HG03135 (cell line): ENCODE data around the gene APLNR.
A peak's percentile ranks its signal among the peaks of the same experiment; 100 is the strongest.

ENCODE experiments used
- ATAC-seq: cut with Tn5 transposase; IDR thresholded peaks from one replicate; pipeline ENCODE4 v1.9.1; 2021; ENCODE audit warnings: mild to moderate bottlenecking, moderate library complexity; ENCODE audit not compliant: unreplicated experiment

APLNR gene

DNA sequence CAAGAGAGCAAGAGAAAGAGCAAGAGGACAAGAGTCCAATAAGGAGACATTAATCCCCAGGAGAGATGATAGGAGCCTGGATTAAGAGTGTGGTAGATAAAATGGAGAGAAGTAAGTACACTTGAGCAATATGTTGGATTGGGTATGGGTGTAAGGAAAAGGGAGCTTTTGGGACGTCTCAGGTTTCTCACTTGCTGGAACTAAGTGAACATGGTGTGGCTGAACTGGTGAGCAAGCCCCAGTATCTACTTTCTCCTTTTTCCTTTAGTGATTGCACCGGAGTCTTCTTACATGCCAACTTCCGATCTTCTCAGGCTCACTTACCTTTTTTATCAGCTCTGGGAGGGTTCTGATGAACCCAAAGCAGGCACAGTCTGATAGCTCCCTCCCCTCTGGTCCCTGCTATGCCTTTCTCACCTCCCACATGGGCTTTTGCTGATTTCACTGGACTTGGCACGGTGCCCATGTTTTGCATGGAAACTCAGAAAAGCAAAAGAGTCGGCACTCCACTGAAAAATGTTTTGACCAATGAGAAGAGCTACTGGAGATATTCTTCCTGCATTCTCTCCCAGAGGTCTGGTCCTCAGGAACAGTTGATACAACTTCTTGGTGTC is 14.5 kb upstream of the APLNR start:
- no peak for ATAC-seq

DNA sequence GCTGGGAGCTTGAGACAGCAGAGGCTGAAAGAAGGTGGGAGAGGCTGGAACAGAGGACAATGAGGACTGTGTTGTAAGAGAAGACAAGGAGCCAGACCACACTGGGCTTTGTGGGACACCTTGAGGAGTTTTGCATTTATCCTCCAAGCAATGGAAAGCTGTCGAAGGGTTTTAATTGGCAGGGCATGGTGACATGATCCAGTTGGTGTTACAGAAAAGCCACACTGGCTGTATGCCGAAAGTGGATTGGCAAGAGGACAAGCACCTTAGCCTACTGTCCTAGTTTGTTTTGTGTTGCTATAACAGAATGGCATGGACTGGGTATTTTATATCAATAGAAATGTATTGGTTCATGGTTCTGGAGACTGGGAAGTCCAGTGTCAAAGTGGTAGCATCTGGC is 14.0 kb upstream of the APLNR start:
- no peak for ATAC-seq

DNA sequence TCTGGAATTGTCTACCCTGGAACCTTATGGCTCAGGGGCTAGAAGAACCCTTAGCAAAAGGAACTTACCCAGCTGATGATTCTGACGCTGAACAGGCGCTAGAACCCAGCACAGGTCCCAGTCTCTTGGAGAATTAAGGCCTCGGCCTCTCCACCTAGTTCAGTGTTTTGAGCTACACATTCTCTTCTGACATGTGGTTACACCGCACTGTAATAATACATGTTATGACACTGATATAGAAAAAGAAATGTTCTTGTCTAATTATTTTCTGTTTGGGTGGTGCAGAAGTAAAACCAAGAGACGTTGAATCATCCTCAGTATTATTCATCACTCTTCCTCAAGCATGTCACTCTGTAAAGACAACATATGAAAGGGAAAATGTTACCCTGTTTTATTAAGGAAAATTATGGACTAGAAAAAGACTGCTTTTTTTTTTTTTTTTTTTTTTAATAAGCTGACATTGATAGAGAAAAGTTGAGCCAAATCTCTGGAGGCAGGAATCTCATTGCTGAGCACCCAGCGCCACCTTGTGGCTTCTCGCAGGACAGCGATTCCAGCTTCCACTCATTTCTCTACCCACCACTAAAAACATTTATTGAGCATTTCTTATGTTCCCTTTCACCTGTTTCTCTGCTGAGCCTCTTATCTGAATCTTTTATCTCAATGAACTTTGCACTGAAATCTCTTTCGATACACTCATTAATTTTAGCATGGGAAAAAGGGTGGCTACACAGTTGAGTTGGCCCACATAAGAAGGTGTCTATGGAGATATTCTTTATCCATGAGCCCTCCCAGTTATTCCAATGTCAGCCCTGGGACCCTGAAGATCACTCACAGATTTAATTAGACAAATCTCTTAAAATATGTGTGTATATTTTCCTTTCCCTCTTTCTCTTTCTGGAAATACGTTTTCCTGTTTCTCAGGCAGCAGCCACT is 12.6 kb upstream of the APLNR start:
- ATAC-seq, result peak; percentile 77

DNA sequence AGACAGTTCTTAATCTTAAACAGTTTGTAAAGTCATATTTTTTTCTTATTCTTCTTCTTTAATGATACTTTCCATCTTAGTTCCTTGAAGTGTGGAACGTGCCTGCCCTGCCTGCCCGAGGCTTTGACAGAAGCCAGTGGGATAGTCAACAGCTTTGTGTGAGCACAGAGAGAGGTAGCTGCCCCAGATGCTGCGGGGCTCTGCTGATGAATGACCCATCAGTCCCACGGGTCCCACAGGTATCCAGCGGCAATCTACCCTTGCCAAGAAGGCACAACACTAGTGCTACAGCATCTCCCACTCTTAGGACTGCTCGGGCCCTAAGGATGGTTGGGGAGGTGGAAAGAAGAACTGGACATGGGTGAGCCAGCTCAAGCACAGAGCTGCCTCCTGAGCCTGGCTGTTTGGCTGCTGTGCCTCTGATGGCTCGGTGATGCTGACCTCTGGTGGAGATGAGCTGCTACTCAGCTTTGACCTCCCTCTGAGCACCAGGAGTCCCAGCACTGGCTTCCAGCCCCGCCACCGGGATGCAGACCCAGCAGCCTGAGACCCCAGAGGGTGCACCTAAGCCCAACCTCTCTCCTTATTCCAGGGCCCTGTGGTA is 11.8 kb upstream of the APLNR start:
- peak; percentile 51 for ATAC-seq

DNA sequence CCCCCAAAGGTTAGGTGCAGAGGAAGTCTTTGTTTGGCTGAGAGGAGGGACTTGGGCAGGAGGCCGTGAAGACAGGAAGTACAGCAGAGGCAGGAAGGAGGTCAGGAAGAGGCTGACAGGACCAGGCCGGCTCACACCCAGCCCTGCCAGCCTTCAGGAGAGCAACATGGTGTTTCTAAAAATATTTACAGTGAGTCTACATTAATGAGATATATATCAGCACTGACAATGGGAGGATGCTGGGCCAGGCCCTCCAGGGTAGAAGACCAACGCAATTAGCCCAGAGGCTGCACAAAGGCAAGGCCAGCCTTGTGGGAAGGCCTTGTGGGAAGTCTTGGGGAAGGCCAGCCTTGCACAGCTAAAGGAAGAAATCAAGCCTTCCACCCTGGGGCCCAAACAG is 7.9 kb upstream of the APLNR start:
- ATAC-seq, result no peak

DNA sequence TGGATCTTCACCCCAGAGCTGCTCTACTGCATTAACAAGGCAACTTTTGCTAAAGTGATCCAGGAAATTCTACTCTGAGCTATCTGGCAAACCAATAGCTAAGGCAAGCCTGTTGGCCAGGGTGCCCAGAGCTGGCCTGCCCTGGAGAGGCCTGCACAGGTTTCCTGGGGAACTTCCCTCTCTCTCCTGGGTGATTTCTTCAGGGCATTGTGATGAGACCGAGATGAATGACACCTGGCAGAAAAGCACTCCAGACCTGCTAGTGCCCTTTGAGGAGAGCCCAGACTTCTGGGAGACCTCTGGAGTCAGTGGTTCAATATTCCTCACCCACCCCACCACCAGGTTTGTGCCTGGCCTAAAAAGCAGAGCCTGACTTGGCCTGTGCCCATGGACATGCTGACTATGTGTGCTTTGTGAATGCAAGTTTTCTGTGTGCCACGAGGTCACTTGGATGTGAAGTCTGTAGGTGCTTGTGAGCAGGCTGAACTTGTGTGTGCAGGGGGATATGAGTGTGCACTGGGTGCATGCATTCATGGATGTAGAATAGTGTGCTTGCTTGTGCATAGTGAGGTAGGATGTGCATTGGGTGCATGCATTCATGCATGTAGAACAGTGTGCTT is 4.4 kb upstream of the APLNR start:
- ATAC-seq, result no peak

DNA sequence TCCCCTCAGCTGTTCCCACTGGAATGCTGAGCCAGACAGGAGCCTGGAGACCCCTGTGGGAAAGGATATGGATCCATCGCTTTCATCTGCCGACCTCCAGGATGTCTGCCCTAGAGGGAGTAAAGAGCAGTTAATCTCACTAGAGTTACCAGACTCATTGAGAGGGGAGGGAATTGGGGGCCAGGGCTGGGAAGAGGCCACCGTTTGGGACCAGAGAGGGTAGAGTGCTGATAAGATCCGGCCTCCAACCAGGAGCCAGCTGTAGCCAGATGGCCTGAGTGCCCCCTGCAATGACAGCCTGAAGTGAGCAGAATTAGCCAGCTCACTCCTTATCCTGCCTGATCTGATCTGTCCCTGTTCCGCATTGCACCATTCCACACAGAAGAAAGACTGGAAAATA is 3.7 kb upstream of the APLNR start:
- ATAC-seq, result no peak

DNA sequence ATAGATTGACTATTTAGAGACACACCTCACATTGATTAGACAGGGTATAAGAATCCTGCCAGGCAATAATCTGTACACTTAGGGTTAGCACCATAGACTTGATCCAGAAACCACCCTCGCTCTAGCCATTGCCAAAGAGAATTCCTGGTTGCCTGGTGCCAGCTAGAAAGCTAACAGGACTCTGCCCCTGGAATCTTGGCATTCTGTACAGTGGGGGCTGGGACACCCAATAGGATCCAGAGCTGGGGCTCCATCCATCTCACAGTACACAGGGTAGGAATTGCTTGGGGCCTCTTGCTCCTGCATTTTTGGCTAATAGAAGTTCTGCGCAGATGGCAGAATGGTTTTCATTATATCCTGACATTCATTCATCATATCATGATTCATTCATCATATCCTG is 3.0 kb upstream of the APLNR start:
- ATAC-seq, result no peak

DNA sequence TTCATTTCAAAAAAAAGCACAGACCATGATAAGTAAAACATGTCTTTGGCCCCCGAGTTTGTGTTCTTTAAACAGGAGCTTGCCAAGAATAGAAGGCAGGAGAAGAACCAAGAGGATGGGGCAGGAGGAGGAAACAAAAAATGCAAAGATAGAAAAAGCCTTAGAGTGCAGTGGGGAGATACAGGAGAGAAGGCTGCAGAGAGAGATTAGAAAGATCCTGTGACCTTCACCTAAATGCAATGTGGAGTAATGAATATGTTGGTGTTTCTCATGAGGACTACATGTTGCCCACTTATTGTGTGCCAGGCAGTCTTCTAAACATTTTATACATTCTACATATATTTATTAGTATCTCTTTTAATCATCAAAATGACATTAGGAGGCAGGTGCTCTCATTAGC is 2.3 kb upstream of the APLNR start:
- ATAC-seq, result no peak

DNA sequence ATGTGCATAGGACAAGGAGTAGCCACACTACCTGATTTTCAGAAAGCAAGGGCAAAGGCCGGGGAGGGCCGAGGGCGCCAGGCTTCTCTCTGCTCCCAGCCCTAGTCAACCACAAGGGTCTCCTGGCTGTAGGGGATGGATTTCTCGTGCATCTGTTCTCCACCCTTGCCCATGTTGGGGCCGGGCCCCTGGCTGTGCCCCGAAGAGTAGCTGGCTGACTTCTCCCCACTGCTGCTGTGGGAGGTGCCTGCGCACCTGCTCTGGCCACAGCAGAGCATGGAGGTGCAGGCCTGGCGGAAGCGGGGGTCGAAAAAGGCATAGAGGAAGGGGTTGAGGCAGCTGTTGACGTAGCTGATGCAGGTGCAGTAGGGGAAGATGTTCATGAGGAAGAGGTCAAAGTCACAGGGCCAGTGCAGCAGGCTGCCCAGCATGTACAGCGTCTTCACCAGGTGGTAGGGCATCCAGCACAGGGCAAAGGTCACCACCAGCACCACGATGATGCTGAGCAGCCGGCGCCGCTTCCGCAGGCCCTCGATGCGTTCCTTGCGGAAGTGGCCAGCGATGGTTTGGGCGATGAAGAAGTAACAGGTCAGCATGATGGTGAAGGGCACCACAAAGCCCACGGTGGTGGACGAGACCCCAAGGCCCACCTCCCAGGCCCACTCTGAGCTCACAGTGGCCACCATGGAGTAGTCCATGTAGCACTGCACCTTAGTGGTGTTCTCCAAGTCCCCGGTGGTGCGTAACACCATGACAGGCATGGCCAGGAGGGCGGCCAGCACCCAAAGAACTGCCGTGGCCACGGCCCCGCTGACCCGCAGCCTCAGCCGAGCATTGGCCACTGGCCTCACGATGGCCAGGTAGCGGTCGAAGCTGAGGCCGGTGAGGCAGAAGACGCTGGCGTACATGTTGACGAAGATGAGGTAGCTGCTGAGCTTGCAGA is 1.0 kb downstream of the APLNR start:
- ATAC-seq, result no peak

DNA sequence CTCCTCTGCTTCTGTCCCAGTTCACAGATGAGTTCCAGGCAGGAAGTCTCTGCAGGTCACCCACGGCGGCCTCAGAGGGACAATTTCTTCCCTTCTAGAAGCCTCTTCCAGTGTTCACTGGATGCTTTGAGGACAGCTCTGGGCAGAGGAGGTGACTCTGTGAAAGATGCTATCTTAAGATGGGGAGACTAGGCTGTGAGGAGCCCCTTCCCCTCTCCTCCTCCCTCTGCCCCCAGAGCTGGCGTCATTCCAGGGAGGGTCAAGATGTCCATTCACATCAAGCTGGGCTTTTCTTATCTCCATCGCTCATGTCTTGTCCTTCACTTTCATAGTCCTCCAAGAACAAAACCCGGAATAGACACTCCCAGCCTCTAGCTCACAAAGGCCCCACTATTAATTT is 3.3 kb downstream of the APLNR start:
- no peak for ATAC-seq

DNA sequence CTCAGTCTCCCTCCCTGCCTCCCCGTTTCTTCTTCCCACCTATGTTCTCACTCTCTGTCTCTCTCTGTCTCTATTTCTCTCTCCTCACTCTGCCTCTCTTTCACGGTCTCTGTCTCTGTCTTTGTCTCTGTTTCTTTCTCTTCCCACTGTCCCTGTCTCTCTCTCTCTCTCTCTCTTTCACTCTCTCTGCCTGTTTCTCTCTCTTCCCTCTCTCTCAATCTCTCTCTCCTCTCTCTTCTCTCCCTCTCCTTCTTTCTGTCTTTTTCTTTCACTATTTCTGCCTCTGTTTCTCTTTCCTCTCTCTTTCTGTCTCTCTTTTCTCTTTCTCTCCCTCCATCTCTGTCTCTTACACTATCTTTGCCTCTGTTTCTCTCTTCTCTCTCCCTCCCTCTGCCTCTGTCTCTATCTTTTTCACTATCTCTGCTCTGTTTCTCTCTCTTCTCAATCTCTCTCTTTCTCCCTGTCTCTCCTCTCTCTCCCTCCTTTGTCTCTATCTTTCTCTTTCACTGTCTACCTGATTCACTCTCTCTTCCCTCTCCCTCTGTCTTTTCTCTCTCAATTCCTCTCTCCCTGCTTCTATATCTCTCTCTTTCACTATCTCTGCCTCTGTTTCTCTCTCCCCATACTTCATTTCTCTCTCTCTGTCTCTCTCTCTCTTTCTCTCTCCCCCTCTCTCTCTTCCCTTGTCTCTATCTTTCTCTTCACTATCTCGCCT is 5.4 kb downstream of the APLNR start:
- ATAC-seq, result no peak

DNA sequence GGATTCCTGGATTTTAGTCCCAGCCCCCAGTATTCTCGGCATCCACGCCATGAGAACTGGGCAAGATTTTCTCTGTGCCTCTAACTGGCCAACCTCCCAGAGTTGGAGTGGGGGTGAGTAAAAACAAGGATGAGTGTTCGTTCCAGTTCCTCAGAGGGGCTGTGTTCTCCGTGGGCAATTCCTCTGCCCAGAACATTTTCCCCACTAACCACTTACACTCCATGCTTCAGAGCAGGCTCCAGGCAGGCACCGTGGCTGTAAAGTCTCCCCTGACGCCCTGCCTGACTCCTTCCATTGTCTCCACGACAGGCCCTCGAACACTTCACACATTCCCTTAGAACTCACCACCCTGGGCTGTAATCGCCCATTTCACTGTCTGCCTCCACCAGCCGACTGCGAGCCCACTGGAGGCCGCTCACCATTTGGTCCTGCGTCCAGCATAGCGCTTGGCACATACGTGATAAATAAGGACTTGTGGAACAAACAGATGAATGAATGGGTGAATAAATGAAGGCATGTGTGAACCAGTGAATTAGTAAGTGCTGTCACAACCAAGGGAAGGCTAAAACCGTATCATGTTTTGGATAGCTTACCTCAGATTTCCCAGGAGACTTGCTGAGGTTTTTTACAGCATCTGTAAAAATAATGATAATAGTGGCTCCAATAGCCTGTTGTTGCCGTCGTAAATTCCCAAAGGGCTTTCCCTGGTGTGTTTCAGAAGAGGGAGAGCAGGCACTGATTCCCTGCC is 6.1 kb downstream of the APLNR start:
- no peak for ATAC-seq

DNA sequence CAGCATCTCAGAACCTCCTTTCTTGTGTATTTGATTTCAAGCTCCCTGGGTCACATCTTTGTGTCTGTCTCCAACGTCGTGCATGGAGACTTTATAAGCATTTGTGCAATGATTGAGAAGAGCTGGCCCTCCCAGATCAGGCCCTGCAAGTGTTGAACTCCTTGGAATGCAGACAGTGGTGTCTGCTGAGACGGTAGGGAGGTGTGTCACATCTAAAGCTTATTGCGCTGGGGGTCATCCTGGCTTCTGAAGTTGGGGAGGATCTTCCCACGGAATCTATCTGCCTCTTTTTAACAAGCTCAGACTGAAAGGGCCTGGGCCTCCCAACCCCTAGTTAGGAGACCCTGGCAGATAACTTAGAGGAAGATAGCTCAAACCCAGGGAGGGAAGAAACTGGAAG is 6.7 kb downstream of the APLNR start:
- ATAC-seq, result no peak

DNA sequence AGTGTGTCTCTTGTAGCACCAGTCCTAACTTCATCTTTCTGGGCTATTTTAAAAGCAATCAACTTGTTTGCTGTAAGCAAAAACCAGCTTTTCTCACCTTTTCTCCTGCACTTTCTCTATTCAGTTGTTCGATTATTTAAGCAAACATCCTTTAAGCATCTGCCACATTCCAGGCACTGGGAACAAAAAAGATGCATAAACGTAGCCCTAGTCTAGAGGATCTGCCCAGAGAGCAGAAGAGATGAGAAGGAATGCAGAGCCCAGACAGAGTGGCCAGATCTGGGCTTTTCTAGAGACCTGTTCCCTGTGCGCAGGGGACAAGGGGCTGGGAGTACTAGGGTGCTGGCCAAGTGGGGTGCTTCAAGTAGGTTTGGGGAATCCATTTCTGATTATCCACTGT is 8.4 kb downstream of the APLNR start:
- ATAC-seq, result no peak

DNA sequence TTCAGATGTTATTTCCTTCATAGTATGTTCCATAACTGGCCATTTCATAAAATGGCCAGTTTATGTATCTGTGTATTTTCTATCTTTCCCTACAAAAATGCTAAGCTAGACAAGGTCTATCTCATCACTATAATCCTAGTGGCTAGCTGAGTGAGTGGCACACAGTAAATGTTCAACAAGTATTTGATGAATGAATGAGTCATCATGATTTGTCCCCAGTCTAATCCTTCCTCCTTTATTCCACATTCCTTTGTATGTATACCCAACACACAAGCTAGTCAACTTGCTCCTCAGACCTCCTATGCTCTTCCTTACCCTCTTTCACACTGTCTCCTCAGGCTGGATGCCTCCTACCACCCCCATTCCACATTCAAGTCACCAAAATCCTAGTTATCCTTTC is 12.5 kb downstream of the APLNR start:
- no peak for ATAC-seq

DNA sequence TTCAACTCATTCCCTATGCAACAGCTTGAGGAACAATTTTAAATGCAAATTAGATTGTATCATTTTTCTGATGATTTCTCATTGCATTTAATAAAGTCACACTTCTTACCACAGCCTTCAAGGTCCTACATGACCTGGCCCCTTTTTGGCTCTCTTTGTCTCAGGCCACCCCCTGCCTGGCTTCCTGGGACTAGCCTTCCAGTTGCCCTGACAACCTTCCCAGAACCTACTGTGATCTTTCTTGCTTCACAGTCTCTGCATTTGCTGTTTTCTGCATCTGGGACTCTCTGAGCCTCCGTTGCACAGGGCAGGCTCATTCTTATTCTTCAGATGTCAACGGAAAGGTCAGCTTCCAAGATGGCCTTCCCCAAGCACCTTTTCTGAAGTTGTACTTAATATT is 12.9 kb downstream of the APLNR start:
- no peak for ATAC-seq

DNA sequence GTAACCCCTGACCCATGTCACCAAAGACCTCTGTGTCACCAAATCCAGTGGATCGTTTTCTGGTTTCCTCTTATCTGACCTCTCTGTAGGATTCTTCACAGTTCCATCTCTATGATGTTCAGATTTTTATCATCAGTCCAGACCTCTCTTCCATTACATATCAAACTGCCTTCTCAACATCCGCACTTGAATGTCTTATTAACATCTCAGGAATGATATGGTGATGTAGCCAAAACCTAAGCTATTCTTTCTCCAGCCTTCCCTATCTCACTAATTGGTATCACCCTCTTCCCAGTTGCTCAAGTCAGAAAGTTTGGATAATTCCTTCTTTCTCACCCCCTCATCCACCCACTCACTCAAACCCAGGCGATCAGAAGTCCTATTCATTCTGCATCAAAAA is 13.4 kb downstream of the APLNR start:
- no peak for ATAC-seq

DNA sequence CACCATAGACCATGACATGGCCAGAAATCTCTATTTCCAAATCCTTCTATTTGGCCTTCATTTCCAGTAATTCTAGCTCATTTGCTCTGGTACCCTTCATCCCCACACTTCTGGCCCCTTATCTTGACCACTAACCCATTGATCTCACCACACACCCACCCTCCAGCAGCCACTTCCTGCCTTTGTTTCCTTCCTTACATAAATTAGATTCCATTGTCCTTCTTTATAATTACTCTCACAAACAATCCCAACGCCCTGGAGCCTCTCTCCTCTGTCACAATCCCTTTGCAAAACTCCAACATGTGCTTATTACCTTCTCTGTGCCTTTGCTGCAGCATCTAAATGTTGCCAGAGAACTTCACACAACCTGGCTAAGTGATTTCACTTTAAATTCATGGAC is 14.8 kb downstream of the APLNR start:
- no peak for ATAC-seq
